ENCODE data around the gene C14orf39.

The C14orf39 gene

DNA sequence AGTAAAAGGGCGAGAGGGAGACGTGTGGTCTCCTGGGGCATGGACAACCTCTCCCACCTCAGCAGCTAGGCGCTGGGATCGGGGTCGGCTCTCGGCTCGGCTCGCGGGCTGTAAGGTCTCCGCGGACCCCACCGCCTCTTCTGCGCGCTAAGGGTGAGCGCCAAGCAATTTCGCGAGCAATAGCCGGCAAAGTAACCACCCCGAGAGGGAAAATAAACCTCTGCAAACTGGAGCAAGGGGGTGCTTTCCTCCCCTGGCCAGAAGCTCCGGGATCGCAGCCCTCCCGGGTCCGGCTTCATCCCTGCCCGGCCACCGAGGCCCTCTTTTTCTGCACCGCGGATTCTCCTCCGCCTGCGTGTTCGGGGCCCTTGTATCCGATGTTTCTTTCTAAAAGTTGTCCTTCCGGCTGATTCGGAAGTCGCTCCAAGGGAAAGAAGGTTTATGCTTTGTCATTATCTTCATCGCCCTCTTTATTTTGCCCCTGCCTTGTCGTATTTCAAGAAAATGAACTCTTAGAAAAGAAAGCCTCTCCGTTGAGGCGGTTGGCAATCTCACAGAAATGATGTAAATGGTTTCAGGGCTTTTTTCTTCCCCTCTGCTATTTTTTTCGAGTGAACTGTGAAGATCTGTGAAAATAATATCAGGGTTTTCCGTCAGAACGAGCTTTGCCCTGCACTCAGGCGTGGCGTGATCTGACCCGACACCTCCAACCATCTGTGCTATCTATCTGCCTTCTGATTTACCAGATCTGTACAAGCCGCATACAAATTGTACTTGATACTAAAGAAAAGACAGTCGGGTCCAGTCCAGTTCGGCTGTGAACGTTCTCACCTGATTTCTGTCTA lies 21.3 kb upstream of the C14orf39 start:
- Histone ChIP-seq H3K9me3 (ENCODE audit: insufficient read depth, low read length) (no peaks in the 10 kb centered on the region), H3K4me1 (ENCODE audit: insufficient read depth, insufficient read length) (peaks cover 2% of the 10 kb centered on the region), H3K36me3 (ENCODE audit: insufficient read depth, insufficient read length, low read length) (no peaks in the 10 kb centered on the region), H3K27me3 (ENCODE audit: insufficient read depth, insufficient read length) (peaks cover 91% of the 10 kb centered on the region), H3K4me3 (ENCODE audit: insufficient read length, low read depth) (peak overlapping the region; percentile 21), H3K9ac (ENCODE audit: insufficient read length, low read depth) (peak overlapping the region; percentile 61)
- no peak for DNase-seq (ENCODE audit: low read depth, low spot score)
- TF ChIP-seq SUZ12 (IDR thresholded peaks at IDR 0.05; ENCODE audit: extremely low read depth, insufficient read depth, insufficient read length) (peak; percentile 96), YY1 (IDR thresholded peaks at IDR 0.05; ENCODE audit: insufficient read depth, insufficient read length) (no peak), ZNF274 (IDR thresholded peaks at IDR 0.05; ENCODE audit: low read depth, low read length) (no peak)

DNA sequence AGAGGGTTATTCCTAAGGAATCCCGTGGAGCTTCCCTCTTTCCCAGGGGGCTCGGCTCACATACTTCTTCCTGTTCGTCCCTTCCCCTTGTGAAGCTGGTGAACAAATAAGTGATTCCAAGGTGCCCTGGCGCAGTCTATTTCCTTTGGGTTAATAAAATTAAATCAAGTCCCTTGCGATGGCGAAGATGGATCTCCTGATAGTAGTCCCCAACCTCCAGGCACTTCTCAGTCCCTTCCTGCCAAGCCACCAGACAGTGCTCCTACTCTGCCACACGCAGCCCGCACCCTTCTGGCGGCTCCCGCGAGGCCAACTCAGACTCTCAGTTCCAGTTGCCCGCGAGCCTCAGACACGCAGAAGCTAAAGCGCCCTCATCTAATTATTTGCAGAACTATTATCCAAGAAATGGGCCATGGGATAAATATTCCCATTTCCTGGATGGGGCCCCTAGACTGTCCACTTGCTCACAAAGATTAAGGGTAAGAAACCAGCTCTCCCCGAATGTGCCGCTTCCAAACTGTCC lies 20.7 kb upstream of the C14orf39 start:
- no peak for DNase-seq (ENCODE audit: low read depth, low spot score)
- peaks cover 2% of the 10 kb centered on the region for H3K4me1 ChIP-seq (ENCODE audit: insufficient read depth, insufficient read length)
- H3K4me3 ChIP-seq (ENCODE audit: insufficient read length, low read depth) = peak overlapping the region; percentile 21
- no peaks in the 10 kb centered on the region for H3K9me3 ChIP-seq (ENCODE audit: insufficient read depth, low read length)
- H3K36me3 ChIP-seq (ENCODE audit: insufficient read depth, insufficient read length, low read length) = no peaks in the 10 kb centered on the region
- no peak for TF ChIP-seq SUZ12 (IDR thresholded peaks at IDR 0.05; ENCODE audit: extremely low read depth, insufficient read depth, insufficient read length)
- TF ChIP-seq YY1 (IDR thresholded peaks at IDR 0.05; ENCODE audit: insufficient read depth, insufficient read length) = no peak
- no peak for TF ChIP-seq ZNF274 (IDR thresholded peaks at IDR 0.05; ENCODE audit: low read depth, low read length)
- H3K9ac ChIP-seq (ENCODE audit: insufficient read length, low read depth) = peak overlapping the region; percentile 61
- peaks cover 84% of the 10 kb centered on the region for H3K27me3 ChIP-seq (ENCODE audit: insufficient read depth, insufficient read length)

DNA sequence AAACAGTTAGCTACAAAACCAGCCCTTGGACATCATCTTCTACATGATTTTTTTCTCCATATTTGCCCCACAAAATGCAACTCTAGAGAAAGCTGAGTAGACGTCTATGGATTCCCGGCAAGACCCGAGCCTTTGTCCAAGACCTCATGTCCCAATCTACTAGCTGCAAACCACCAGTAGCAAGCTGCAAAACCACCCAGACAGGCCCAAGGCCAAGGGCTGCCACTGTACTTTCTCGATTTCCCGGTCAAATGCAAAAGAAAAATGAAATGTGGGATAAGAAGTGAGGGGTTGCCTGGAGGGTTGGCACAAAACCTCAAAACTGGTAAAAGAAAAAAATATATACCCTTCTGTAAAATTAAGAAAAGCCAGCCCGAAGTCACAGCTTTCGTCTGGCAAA lies 20.1 kb upstream of the C14orf39 start:
- Histone ChIP-seq H3K27me3 (ENCODE audit: insufficient read depth, insufficient read length) (peaks cover 79% of the 10 kb centered on the region), H3K4me1 (ENCODE audit: insufficient read depth, insufficient read length) (peaks cover 2% of the 10 kb centered on the region), H3K4me3 (ENCODE audit: insufficient read length, low read depth) (no peak overlapping the region), H3K9ac (ENCODE audit: insufficient read length, low read depth) (no peak overlapping the region), H3K9me3 (ENCODE audit: insufficient read depth, low read length) (no peaks in the 10 kb centered on the region), H3K36me3 (ENCODE audit: insufficient read depth, insufficient read length, low read length) (no peaks in the 10 kb centered on the region)
- DNase-seq (ENCODE audit: low read depth, low spot score) = no peak
- no peak for TF ChIP-seq SUZ12 (IDR thresholded peaks at IDR 0.05; ENCODE audit: extremely low read depth, insufficient read depth, insufficient read length)
- TF ChIP-seq YY1 (IDR thresholded peaks at IDR 0.05; ENCODE audit: insufficient read depth, insufficient read length) = no peak
- TF ChIP-seq ZNF274 (IDR thresholded peaks at IDR 0.05; ENCODE audit: low read depth, low read length) = no peak

DNA sequence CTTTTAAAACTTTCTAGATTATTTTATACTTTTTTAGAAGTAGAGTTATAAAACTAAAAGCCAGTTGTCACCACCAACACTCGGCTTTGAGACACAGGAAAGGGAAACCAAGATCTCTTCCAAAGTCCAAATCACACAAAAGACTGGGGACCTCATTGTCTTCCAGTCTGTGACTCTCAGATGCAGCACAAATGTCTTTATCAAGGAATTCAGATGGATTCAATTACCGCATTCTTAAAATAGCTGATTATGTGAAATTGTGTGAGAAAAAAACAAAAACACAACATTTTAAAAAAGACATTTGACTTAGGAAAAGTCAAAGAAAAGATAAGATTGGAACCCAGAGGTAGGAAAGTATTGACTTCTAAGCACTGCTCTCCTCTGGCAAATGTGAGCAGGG lies 19.6 kb upstream of the C14orf39 start:
- Histone ChIP-seq H3K27me3 (ENCODE audit: insufficient read depth, insufficient read length) (peaks cover 73% of the 10 kb centered on the region), H3K4me3 (ENCODE audit: insufficient read length, low read depth) (no peak overlapping the region)
- TF ChIP-seq YY1 (IDR thresholded peaks at IDR 0.05; ENCODE audit: insufficient read depth, insufficient read length) (no peak), SUZ12 (IDR thresholded peaks at IDR 0.05; ENCODE audit: extremely low read depth, insufficient read depth, insufficient read length) (no peak), ZNF274 (IDR thresholded peaks at IDR 0.05; ENCODE audit: low read depth, low read length) (no peak)

DNA sequence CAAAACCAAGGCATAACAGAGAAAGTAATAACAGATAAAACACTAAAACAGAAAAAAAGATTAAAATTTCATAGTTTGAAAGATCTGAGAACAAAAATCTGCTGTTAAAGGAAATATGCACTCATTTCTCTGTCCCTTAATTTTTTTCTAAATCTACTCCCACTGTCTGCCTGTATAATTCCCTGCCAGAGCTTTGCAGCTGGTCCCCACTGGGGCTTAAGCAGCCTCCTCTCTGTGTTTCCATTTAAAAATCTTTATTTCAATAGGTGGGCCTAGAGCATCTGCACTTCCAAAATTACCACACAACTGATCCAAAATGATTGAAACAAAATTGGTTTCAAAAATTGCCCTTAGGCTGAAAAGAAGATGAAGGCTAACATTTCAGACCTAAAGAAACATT lies 16.7 kb upstream of the C14orf39 start:
- Histone ChIP-seq H3K36me3 (ENCODE audit: insufficient read depth, insufficient read length, low read length) (no peaks in the 10 kb centered on the region), H3K9ac (ENCODE audit: insufficient read length, low read depth) (no peak overlapping the region), H3K4me1 (ENCODE audit: insufficient read depth, insufficient read length) (no peaks in the 10 kb centered on the region), H3K9me3 (ENCODE audit: insufficient read depth, low read length) (no peaks in the 10 kb centered on the region), H3K27me3 (ENCODE audit: insufficient read depth, insufficient read length) (peaks cover 44% of the 10 kb centered on the region), H3K4me3 (ENCODE audit: insufficient read length, low read depth) (no peak overlapping the region)
- DNase-seq (ENCODE audit: low read depth, low spot score) = no peak
- no peak for TF ChIP-seq YY1 (IDR thresholded peaks at IDR 0.05; ENCODE audit: insufficient read depth, insufficient read length)
- no peak for TF ChIP-seq ZNF274 (IDR thresholded peaks at IDR 0.05; ENCODE audit: low read depth, low read length)
- TF ChIP-seq SUZ12 (IDR thresholded peaks at IDR 0.05; ENCODE audit: extremely low read depth, insufficient read depth, insufficient read length) = no peak

More for the DNA sequence above, 19.6 kb upstream of the C14orf39 start:
- DNase-seq (ENCODE audit: low read depth, low spot score) = no peak
- Histone ChIP-seq H3K9me3 (ENCODE audit: insufficient read depth, low read length) (no peaks in the 10 kb centered on the region), H3K36me3 (ENCODE audit: insufficient read depth, insufficient read length, low read length) (no peaks in the 10 kb centered on the region), H3K4me1 (ENCODE audit: insufficient read depth, insufficient read length) (peaks cover under 1% of the 10 kb centered on the region), H3K9ac (ENCODE audit: insufficient read length, low read depth) (no peak overlapping the region)

DNA sequence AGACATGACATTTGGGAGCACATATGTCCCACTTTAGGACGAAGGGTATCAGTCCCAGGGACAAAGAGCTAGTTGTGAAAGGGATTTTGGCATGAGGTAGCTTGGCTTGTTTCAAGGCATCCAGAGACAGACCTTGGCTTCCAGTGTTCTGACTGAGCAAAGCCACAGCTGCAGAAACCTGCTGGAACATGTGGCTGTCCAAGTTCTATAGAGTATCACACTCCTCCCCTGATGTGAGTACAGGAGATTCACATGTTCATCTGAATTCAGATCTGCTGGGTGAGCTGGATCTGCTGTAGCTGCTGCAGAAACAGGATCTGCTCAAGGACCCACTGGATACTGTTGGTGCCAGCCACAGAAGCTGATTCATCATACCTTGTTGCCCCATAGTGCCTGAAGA lies 10.1 kb upstream of the C14orf39 start:
- Histone ChIP-seq H3K27me3 (ENCODE audit: insufficient read depth, insufficient read length) (no peaks in the 10 kb centered on the region), H3K36me3 (ENCODE audit: insufficient read depth, insufficient read length, low read length) (no peaks in the 10 kb centered on the region), H3K4me3 (ENCODE audit: insufficient read length, low read depth) (no peak overlapping the region), H3K4me1 (ENCODE audit: insufficient read depth, insufficient read length) (no peaks in the 10 kb centered on the region), H3K9ac (ENCODE audit: insufficient read length, low read depth) (no peak overlapping the region), H3K9me3 (ENCODE audit: insufficient read depth, low read length) (no peaks in the 10 kb centered on the region)
- no peak for DNase-seq (ENCODE audit: low read depth, low spot score)
- no peak for TF ChIP-seq YY1 (IDR thresholded peaks at IDR 0.05; ENCODE audit: insufficient read depth, insufficient read length)
- no peak for TF ChIP-seq ZNF274 (IDR thresholded peaks at IDR 0.05; ENCODE audit: low read depth, low read length)
- no peak for TF ChIP-seq SUZ12 (IDR thresholded peaks at IDR 0.05; ENCODE audit: extremely low read depth, insufficient read depth, insufficient read length)

DNA sequence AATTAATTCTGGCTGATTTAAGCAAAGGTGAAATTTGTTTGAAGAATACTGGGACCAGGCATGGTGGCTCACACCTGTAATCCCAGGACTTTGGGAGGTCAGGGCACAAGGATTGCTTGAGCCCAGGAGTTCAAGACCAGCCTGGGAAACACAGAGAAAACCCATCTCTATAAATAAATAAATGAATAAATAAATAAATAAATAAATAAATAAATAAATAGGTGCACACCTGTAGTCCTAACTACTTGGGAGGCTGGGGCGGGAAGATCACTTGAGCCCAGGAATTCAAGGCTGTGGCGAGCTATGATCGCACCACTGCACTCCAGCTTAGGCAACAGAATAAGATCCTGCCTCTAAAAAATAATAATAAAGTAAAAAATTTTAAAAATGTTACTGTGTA lies 4.4 kb upstream of the C14orf39 start:
- TF ChIP-seq SUZ12 (IDR thresholded peaks at IDR 0.05; ENCODE audit: extremely low read depth, insufficient read depth, insufficient read length) (no peak), ZNF274 (IDR thresholded peaks at IDR 0.05; ENCODE audit: low read depth, low read length) (no peak), YY1 (IDR thresholded peaks at IDR 0.05; ENCODE audit: insufficient read depth, insufficient read length) (no peak)
- no peaks in the 10 kb centered on the region for H3K27me3 ChIP-seq (ENCODE audit: insufficient read depth, insufficient read length)
- DNase-seq (ENCODE audit: low read depth, low spot score) = no peak
- H3K36me3 ChIP-seq (ENCODE audit: insufficient read depth, insufficient read length, low read length) = no peaks in the 10 kb centered on the region
- no peak overlapping the region for H3K9ac ChIP-seq (ENCODE audit: insufficient read length, low read depth)
- no peaks in the 10 kb centered on the region for H3K9me3 ChIP-seq (ENCODE audit: insufficient read depth, low read length)
- H3K4me3 ChIP-seq (ENCODE audit: insufficient read length, low read depth) = no peak overlapping the region
- no peaks in the 10 kb centered on the region for H3K4me1 ChIP-seq (ENCODE audit: insufficient read depth, insufficient read length)

Data from NT2/D1 (cell line).